ENCODE measurements around the gene ASZ1. TPM values are rescaled to one million over a fixed set of nuclear protein-coding genes. Genes with fewer than 3 reads are reported as not detected.

ASZ1 gene
- total RNA-seq, 1 donor from 2014 or later = not detected

DNA sequence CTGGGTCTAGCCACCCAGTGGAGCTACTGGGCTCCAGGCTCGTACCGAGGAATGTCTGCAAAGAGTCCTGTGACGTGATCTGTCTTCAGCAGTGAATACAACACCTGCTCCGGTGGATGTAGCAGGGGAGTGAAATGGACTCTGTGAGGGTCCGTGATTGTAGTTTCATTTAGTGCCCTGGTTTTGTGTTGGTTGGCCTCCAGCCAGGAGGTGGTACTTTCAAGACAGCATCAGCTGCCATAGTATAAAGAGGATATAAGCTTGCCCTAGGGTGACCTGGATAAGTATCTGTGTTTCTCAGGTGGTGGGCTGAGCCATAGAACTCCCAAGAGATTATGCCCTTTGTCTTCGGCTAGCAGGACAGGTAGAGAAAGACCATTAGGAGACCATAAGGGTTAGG is 79.8 kb downstream of the ASZ1 start:
- no peak for DNase-seq (ENCODE audit: low spot score)

- no peak for DNase-seq (ENCODE audit: low spot score)
Observed at GRCh38 chr7:117346161-117346560, 81.1 kb downstream of the ASZ1 start.

DNA sequence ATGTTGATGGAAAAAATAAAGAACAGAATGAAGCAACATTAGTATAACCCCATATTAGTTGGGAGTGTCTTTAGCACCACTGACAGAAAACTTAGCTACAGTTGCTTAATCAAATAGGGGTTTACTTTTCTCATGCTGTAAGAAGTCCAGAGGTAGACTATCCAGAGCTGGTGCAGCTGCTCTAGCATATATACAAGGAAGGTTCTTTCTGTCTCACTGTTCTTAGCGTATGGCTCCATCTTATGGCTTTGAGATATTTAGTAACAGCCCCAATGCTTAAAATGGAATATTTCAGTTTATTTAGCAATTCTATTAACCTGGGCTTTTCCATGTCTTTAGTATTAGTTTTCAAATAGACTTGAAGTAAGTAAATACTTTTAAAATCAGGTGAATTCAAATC is 89.3 kb downstream of the ASZ1 start:
- no peak for DNase-seq (ENCODE audit: low spot score)

DNA sequence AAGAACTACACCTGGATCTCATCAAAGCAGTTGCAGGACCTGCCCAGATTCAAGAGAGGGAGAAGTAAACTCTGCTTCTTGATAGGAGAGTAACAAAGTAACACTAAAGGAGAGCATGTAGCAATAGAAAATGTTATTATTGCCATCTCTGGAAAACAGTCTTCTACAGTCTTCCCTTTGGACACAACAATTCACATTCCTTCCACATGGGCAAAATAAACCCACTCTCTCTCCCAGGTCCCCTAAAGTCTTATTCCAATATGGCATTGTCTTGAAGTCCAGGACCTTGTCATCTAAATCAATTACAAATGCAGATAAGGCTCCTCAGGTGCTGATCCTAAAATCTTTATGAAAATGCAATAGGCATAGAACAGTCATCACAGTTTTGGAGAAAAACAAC is 94.1 kb downstream of the ASZ1 start:
- no peak for DNase-seq (ENCODE audit: low spot score)

DNA sequence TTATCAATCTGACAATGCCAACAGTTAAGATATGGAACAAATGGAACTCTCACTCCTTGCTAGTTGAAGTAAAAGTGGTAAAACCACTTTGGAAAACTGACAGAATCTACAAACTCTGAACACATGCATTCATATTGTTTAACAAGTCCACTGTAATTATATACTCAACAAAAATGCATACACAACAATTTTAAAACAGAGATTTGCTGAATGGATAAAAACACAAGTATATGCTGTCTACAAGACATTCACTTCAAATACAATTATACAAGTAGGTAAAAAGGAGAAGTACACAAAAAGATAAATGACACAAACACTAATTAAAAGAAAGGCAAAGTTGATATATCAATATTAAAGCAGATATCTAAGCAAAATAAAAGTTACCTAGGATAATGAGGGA is 95.3 kb downstream of the ASZ1 start:
- DNase-seq (ENCODE audit: low spot score) = no peak

DNA sequence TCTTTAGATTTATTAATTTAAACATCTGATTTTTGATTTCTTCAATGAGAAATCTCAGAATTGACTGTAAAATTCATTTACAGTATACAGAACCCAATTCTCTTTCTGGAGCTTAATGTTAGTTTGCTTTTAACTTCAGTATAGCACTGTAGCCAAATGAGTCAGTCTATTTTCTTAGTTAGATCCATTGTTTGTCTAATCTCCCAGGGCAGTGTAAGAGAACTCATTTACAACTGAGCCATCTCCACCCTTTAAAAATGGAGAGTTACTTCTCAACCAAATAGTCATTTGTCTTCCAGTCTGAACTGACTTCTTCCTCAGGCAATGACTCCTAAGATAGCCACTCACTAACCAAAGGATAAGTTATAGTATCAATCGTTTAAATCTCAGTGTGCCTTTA is 101.5 kb downstream of the ASZ1 start:
- DNase-seq (ENCODE audit: low spot score) = no peak

GRCh38 chr7:117324960-117325359 is 102.3 kb downstream of the ASZ1 start:
- no peak for DNase-seq (ENCODE audit: low spot score)

- no peak for DNase-seq (ENCODE audit: low spot score)
Observed at GRCh38 chr7:117323851-117324711, 103.2 kb downstream of the ASZ1 start.

DNA sequence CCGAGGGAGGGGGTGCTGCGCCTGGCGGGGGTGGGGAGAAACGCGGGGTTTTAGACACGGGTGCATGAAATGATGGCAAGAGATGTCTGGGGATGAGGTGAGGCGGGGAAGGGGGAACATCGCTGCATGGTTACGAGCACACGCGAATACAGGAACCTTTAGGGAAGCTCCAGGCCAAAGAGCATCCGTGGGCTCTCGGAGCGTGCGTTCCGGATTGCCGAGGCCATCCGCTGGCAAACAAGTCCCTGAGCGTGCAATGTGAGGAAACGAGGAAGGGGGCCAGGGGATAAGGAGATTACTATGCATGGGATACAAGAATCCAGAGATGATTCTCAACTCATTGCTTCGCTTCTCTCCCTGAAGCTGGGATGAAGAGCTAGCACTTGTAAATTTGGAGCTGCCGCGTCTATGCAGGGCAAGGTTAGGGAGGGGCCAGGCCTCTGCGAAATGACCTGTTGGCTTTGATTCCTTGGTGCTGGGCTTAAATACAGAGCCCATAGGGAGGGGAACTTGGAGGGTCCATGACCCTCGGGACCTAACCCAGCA is 103.9 kb downstream of the ASZ1 start:
- no peak for DNase-seq (ENCODE audit: low spot score)

DNA sequence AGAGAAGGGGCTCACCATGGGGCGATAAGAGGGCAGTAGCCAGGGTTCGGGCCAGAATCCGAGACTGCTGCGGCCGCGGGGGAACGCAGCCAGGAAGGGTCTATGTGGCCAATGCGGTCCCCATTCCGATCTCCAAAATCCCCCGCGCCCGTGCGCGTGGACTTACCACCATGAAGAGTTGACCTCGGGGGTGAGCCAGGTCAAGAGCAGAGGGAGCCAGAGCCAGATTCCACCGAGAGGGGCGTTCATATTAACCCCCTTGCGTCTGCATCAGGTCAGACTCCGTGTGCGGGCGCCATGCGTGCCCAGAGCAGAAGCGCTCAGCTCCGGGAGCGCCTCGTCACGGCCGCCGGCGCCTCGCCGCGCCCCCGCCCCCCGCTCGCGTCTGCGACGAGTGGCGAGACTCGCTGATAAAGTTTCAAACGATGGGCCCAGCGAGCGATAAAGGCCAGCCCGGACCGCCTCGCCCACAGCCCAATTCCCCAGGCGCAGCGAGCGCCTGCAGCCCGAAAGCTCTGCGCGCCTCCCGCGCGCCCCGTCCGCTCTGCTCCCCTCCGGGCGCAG is 104.5 kb downstream of the ASZ1 start, which contains the start of gene WNT2:
Gene WNT2, minus strand, starts transcription at position 318 of the 564 bp plus-strand sequence. Its CDS starts 69 bp downstream, at position 249.
- DNase-seq (ENCODE audit: low spot score) = no peak

DNA sequence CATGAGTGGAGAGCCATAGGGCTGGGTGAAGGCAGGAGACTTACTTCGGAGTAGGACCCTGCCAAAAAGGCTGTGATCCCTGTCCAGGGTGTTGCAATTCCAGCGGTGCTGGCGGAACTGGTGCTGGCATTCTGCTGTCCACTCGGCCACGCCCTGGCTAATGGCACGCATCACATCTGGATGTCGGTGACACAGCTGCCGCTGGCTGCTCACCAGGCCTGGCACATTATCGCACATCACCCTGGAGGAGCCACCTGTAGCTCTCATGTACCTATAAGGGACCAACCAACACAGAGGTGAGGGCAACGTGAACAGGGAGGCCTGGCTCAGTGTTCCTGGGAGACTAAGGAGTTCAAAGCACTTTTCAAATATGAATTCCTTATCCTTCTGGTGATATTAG is 106.8 kb downstream of the ASZ1 start:
- DNase-seq (ENCODE audit: low spot score) = no peak

DNA sequence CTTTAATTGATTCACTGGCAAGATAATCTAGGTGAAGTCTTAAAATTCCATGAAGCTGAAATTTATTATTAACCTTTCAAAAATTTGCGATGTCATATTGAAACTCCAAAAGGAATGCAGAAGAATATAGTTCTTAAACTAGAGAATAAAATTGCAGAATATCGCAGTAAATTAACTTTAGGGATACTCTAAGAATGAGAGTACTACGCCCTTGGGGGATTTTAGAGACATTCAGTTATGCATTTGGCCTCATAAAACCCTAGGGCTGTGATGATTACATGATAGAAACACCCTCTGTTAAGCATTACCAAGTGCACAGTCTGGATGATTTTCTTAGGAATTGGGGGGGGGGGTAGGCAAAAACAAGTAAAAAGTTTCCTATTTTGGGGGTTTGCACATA is 108.1 kb downstream of the ASZ1 start:
- no peak for DNase-seq (ENCODE audit: low spot score)

DNA sequence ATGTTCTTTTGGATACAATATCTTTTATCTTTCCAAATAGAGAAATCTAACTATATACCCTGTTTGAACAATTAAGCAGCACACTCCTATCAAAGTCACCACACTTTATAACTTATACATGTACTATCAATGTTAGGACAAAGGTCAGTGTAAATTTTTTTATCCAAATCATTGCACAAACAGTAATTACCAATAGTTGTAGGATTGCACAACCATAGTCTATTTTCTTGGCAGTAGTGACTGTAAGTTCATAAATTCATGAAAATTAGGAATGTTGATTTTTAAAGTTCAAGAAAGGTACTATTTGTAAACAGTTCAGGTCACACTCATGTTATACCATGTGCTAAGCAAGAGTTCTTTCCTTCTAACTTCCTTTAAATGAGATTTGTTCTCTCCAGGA is 113.7 kb downstream of the ASZ1 start:
- no peak for DNase-seq (ENCODE audit: low spot score)

Other genes starting within 250 kb of the ASZ1 start
- not detected for gene WNT2, start 104.4 kb downstream of the ASZ1 start, total RNA-seq
- gene CFTR, start 52.5 kb upstream of the ASZ1 start, total RNA-seq = 95.2 TPM